HG03139 (cell line): Measurements from ENCODE around the gene RGL1.
"Not testable (repeated sequence)": the region's sequence is repeated elsewhere in the genome, so short reads cannot be mapped to it uniquely, and the experiment has no call there.

Source experiments
- ATAC-seq: cut with Tn5 transposase; IDR thresholded peaks from one replicate; pipeline ENCODE4 v1.9.1; 2021; ENCODE audit not compliant: unreplicated experiment

The RGL1 gene

GRCh38 chr1:183804916-183805841 is at the start of gene RGL1:
Gene RGL1 (plus strand): TSS chr1:183805120. CDS start chr1:183805298, 178 bp downstream.
- ATAC-seq = peak; percentile 46

DNA sequence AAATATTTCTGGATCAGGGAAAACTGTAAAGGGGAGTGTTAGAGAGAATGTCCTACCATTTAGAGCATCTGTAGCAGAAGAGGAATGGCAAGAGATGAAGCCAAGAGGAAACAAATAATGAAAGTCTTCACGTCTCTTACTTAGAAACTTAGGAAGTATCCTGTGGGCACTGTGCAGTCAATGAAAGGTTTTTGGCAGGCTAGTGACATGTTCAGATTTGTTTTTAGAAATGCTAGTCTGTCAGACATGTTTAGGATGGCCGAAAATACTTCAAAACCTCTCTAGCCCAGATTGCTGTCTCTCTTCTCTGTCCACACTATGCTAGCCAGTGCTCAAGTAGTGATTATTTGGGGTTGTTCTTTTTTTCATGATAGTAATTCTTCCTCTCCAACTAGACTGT is 48.6 kb upstream of the RGL1 start:
- no peak for ATAC-seq

DNA sequence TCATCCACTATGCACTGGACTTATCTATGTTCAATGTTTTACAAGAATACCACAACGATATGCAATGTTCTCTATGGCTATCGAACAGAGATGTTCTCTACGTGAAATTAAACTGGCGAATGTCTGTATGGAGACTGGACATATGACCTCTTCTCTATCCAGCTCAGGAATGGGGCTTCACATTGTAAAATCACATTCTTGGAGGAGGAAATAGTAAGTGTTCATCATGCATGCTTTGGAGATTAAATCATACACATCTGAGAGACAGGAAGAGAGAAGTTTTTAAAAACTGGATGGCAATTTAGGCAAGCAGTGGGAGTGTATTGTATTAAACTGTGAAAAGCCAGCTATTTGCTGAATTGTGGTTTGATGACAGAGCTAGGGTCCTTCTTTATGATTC is 47.9 kb upstream of the RGL1 start:
- no peak for ATAC-seq

GRCh38 chr1:183758913-183759312 is 46.0 kb upstream of the RGL1 start:
- ATAC-seq = no peak

DNA sequence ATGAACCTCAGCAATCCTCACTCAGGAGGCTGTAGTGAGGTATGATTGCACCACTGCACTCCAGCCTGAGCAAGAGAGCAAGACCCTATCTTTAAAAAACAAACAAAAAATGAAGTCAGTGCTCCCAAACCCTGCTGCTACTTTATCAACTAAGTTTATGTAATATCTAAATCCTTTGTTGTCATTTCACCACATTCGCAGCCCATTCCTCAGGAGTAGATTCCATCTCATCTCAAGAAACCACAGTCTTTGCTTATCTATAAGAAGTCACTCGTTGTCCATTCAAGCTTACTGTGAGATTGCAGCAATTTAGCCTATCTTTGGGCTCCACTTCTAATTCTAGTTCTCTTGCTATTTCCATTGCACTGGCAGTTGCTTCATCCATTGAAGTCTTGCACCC is 44.3 kb upstream of the RGL1 start:
- ATAC-seq = no peak

- no peak for ATAC-seq
Observed at GRCh38 chr1:183761871-183762270, 43.0 kb upstream of the RGL1 start.

DNA sequence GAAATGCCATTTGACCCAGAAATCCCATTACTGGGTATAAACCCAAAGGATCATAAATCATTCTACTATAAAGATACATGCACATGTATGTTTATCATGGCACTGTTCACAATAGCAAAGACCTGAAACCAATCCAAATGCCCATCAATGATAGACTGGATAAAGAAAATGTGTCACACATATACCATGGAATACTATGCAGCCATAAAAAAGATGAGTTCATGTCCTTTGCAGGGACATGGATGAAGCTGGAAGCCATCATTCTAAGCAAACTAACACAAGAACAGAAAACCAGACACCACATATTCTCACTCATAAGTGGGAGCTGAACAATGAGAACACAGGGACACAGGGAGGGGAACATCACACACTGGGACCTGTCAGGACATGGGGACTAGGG is 42.1 kb upstream of the RGL1 start:
- ATAC-seq = not testable (repeated sequence)

DNA sequence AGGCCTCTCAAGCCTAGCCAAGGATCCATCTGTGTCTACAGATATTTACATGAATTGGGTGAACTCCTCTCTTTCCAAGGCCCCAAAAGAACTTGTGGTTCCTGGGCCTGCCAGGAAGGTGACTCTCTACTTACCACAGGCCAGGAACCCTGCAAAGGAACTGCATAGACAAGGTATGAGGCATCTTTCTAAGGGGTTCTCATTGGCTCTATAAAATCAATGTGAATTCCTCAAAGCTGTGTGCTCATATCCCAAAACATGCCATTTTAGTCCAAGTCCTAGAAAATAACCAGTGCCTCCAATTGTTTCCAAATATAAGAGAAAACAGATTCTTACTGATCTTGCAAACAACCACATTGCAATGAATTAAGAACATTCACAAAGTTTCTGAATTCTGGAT is 39.9 kb upstream of the RGL1 start:
- ATAC-seq = no peak

GRCh38 chr1:183769956-183770815 is 34.7 kb upstream of the RGL1 start:
- ATAC-seq = no peak

GRCh38 chr1:183770816-183771128 is 34.1 kb upstream of the RGL1 start:
- no peak for ATAC-seq

GRCh38 chr1:183773482-183774274 is 31.2 kb upstream of the RGL1 start:
- ATAC-seq = no peak

GRCh38 chr1:183774938-183775337 is 30.0 kb upstream of the RGL1 start:
- no peak for ATAC-seq

DNA sequence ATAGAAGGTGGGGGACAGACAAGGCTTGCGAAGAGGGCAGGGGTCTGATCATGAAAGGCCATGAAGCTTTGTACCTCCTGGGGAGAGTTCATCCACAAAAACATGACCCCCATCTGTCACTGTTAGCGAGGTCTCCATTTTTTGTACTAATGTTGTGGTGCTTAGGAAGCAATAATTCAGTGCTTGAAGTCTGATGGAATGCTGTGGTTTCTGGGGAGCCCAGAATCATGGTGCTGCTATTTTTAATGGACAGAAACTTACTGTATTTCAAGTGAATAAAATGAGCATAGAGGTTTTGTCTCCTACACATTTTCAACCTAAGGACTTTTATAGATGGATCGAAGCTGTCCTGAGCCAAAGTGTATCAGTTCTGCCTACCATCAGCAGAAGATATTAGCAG is 28.2 kb upstream of the RGL1 start:
- ATAC-seq = no peak

DNA sequence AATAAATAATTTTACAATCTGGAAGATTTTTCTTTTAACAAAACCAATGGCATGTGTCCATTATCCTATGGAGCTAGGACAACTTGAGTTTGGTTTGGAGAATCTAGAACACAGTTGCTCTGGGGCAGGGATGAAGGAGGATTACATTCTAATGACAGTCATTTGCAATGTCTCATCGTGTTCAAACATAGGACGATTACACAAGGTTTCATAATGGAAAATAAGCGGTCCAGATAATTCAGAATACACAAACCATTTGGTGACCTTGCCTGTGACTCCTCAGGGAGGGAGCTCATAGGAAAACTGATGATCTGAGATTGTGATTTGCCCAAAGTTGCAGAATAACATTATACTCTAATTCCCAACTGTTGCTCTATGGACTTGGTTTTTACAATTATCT is 27.6 kb upstream of the RGL1 start:
- no peak for ATAC-seq

GRCh38 chr1:183778045-183778444 is 26.9 kb upstream of the RGL1 start:
- no peak for ATAC-seq

GRCh38 chr1:183778568-183779433 is 26.1 kb upstream of the RGL1 start:
- ATAC-seq = no peak

GRCh38 chr1:183780159-183780558 is 24.8 kb upstream of the RGL1 start:
- ATAC-seq = no peak

DNA sequence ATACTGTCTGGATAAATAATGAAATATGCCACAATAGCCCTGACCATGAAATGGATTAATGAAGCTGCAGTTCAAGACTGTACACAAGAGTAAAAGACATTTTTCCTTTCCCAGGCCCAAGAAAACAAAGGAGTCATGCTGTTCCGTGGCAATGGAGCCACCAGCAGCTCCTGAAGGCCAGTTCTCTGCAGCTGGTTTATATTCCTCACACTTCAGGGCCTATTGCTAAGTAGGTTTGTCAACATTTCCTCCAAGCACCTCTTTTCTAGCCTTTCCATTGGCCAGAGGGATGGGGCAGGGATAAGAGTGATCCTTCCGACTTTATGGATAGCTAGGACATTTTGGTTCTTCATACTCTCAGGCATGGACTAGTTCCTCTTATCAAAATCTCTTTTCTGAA is 24.2 kb upstream of the RGL1 start:
- no peak for ATAC-seq

GRCh38 chr1:183783342-183783741 is 21.6 kb upstream of the RGL1 start:
- no peak for ATAC-seq
